Measurements from ENCODE around the gene HM13.

GRCh38 chr20:31537116-31537871, 23.1 kb downstream of the HM13 start:
- TF ChIP-seq, protein P1, sequence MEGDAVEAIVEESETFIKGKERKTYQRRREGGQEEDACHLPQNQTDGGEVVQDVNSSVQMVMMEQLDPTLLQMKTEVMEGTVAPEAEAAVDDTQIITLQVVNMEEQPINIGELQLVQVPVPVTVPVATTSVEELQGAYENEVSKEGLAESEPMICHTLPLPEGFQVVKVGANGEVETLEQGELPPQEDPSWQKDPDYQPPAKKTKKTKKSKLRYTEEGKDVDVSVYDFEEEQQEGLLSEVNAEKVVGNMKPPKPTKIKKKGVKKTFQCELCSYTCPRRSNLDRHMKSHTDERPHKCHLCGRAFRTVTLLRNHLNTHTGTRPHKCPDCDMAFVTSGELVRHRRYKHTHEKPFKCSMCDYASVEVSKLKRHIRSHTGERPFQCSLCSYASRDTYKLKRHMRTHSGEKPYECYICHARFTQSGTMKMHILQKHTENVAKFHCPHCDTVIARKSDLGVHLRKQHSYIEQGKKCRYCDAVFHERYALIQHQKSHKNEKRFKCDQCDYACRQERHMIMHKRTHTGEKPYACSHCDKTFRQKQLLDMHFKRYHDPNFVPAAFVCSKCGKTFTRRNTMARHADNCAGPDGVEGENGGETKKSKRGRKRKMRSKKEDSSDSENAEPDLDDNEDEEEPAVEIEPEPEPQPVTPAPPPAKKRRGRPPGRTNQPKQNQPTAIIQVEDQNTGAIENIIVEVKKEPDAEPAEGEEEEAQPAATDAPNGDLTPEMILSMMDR (IDR thresholded peaks at IDR 0.05), result no peak
- no peak for TF ChIP-seq POLR2A (IDR thresholded peaks at IDR 0.05)
